Measurements from ENCODE around the gene REEP1.

DNA sequence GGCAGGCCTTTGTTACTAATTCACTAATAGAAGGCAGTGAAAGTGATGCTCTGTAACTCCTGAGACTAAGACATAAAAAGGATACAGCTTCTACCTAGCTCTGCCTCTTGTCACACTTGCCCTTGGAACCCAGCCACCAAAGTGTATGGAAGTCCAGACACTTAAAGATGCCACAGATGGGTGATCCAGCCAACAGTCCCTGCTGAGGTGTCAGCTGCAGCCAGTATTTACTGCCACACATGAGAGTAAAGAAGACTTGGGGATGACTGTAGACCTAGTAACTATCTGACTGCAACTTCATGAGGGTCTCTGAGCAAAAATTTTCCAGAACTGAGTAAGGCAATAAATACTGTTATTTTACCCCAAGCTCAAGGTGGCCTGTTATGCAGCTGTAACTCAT lies 151.0 kb downstream of the REEP1 start:
- no peak for TF ChIP-seq FOXM1 (IDR thresholded peaks at IDR 0.05; ENCODE audit: borderline replicate concordance)
- no peak for TF ChIP-seq TARDBP (IDR thresholded peaks at IDR 0.05)
- no peak for TF ChIP-seq SUZ12 (IDR thresholded peaks at IDR 0.05)
- no peak for TF ChIP-seq ELF4 (IDR thresholded peaks at IDR 0.05)
- no peak for TF ChIP-seq HDGF (IDR thresholded peaks at IDR 0.05; ENCODE audit: borderline replicate concordance)
- TF ChIP-seq FOXK2 (IDR thresholded peaks at IDR 0.05): no peak
- TF ChIP-seq BHLHE40 (IDR thresholded peaks at IDR 0.05; ENCODE audit: borderline replicate concordance): no peak
- TF ChIP-seq SP1 (IDR thresholded peaks at IDR 0.05): no peak
- TF ChIP-seq ARNT (IDR thresholded peaks at IDR 0.05): no peak

Data from HEK293T (cell line).